GM19463 (cell line): ENCODE measurements around the gene PEDS1.
"Not testable (repeated sequence)": the region's sequence is repeated elsewhere in the genome, so short reads cannot be mapped to it uniquely, and the experiment has no call there.

ENCODE experiments used
- ATAC-seq: cut with Tn5 transposase; IDR thresholded peaks from one replicate; pipeline ENCODE4 v1.9.1; 2021; ENCODE audit warnings: mild to moderate bottlenecking, moderate library complexity; ENCODE audit not compliant: unreplicated experiment

Gene PEDS1

GRCh38 chr20:50153500-50154377, at the start of gene PEDS1:
Gene PEDS1 (minus strand): TSS chr20:50153723. CDS start chr20:50153637, 86 bp downstream.
- ATAC-seq, result peak; percentile 97

- no peak for ATAC-seq
These were observed 49.2 kb upstream of the PEDS1 start for GRCh38 chr20:50202677-50203076.

- not testable (repeated sequence) for ATAC-seq
These were observed 48.2 kb upstream of the PEDS1 start for GRCh38 chr20:50201710-50202109.

- ATAC-seq, result no peak
These were observed 47.1 kb upstream of the PEDS1 start for GRCh38 chr20:50200482-50201104.

GRCh38 chr20:50199703-50200102, 46.2 kb upstream of the PEDS1 start:
- no peak for ATAC-seq

GRCh38 chr20:50198716-50199115, 45.2 kb upstream of the PEDS1 start:
- no peak for ATAC-seq

- no peak for ATAC-seq
These were observed 44.7 kb upstream of the PEDS1 start for GRCh38 chr20:50198180-50198666.

- ATAC-seq, result no peak
These were observed 44.1 kb upstream of the PEDS1 start for GRCh38 chr20:50197463-50198179.

GRCh38 chr20:50196896-50197295, 43.4 kb upstream of the PEDS1 start:
- no peak for ATAC-seq

- no peak for ATAC-seq
These were observed 42.7 kb upstream of the PEDS1 start for GRCh38 chr20:50196248-50196647.

GRCh38 chr20:50195524-50196120, 42.1 kb upstream of the PEDS1 start:
- no peak for ATAC-seq

GRCh38 chr20:50194831-50195523, 41.5 kb upstream of the PEDS1 start:
- ATAC-seq, result no peak

GRCh38 chr20:50194422-50194830, 40.9 kb upstream of the PEDS1 start:
- no peak for ATAC-seq

- ATAC-seq, result no peak
These were observed 40.4 kb upstream of the PEDS1 start for GRCh38 chr20:50193836-50194421.

- ATAC-seq, result no peak
These were observed 39.8 kb upstream of the PEDS1 start for GRCh38 chr20:50193199-50193835.

- no peak for ATAC-seq
These were observed 39.1 kb upstream of the PEDS1 start for GRCh38 chr20:50192364-50193198.

GRCh38 chr20:50191544-50192363, 38.2 kb upstream of the PEDS1 start:
- peak; percentile 28 for ATAC-seq

GRCh38 chr20:50191065-50191543, 37.6 kb upstream of the PEDS1 start:
- ATAC-seq, result peak; percentile 22
